ENCODE data around the gene HS3ST5. TPM values are rescaled to one million over a fixed set of nuclear protein-coding genes. Genes with fewer than 3 reads are reported as not detected.
"Not testable (repeated sequence)": the region's sequence is repeated elsewhere in the genome, so short reads cannot be mapped to it uniquely, and the experiment has no call there.

Gene HS3ST5
- total and polyA plus RNA-seq, 2 experiments from 2014 or later: 2.8 to 3.5 TPM

DNA sequence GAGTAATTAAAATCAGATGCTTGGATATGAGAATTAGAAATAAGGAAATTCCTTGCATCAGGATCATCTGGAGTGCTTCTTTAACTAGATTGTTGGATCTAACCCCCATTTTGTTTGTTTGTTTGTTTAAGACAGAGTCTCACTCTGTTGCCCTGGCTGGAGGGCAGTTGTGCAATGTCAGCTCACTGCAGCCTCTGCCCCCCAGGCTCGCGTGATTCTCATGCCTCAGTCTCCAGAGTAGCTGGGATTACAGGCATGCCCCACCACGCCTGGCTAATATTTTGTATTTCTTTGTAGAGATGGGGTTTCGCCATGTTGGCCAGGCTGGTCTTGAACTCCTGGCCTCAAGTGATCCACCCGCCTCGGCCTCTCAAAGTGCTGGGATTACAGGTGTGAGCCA, 29.0 kb downstream of the HS3ST5 start:
- Mint-ChIP-seq H3K4me1 (peaks cover 20% of the 10 kb centered on the region), H3K36me3 (ENCODE audit: low read depth) (peaks cover 14% of the 10 kb centered on the region)
- H3K9me3 Mint-ChIP-seq; H3K9me2 ChIP-seq (ENCODE audit: insufficient read depth); H3K27me3 ChIP-seq (ENCODE audit: insufficient read depth); ATAC-seq; H3K36me3 ChIP-seq (ENCODE audit: insufficient read depth); H3K4me2 ChIP-seq; H3F3A ChIP-seq (replicated peaks; ENCODE audit: low read depth); H2AFZ ChIP-seq; H3K27me3 Mint-ChIP-seq (ENCODE audit: insufficient read depth, low read depth, poor library complexity); H3K27ac ChIP-seq (ENCODE audit: low read depth); H4K20me1 ChIP-seq (replicated peaks; ENCODE audit: insufficient read depth); H3K4me3 ChIP-seq; H3K4me3 Mint-ChIP-seq; DNase-seq (ENCODE audit: low spot score); H3K27ac Mint-ChIP-seq: not testable (repeated sequence)
- H3K4me1 ChIP-seq (ENCODE audit: insufficient read depth): peaks cover 30% of the 10 kb centered on the region
- H3K79me2 ChIP-seq (replicated peaks; ENCODE audit: insufficient read depth): peaks cover 15% of the 10 kb centered on the region; the same call in 1 of the 2 replicates

DNA sequence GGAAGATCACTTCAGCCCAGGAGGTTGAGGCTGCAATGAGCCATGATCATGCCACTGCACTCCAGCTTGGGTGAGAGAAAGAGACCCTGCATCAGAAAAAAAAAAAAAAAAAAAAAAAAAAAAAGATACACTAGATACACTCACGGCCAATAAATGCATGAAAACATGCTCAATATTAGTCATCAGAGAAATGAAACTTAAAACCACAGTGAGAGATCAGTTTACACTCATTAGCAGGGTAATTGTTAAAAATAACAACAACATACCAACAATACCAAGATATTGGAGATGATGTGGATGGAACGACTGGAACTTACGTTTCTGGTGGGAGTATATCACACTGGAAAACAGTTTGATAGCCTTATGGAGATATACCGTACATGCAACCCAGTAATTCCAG, 29.9 kb downstream of the HS3ST5 start:
- Histone ChIP-seq H3K4me2 (no peak overlapping the region), H3K9me2 (ENCODE audit: insufficient read depth) (no peaks in the 10 kb centered on the region), H3F3A (replicated peaks; ENCODE audit: low read depth) (no peaks in the 10 kb centered on the region), H3K36me3 (ENCODE audit: insufficient read depth) (no peaks in the 10 kb centered on the region), H2AFZ (no peak overlapping the region), H3K79me2 (replicated peaks; ENCODE audit: insufficient read depth) (peaks cover 10% of the 10 kb centered on the region; the same call in 1 of the 2 replicates), H3K4me3 (no peak overlapping the region), H3K27me3 (ENCODE audit: insufficient read depth) (no peaks in the 10 kb centered on the region), H4K20me1 (replicated peaks; ENCODE audit: insufficient read depth) (no peaks in the 10 kb centered on the region), H3K4me1 (ENCODE audit: insufficient read depth) (peaks cover 21% of the 10 kb centered on the region), H3K27ac (ENCODE audit: low read depth) (no peak overlapping the region)
- H3K27ac Mint-ChIP-seq: no peak overlapping the region
- DNase-seq (ENCODE audit: low spot score) (no peak), ATAC-seq (no peak)
- H3K27me3 Mint-ChIP-seq (ENCODE audit: insufficient read depth, low read depth, poor library complexity): no peaks in the 10 kb centered on the region
- H3K36me3 Mint-ChIP-seq (ENCODE audit: low read depth): peaks cover 14% of the 10 kb centered on the region
- no peak for TF ChIP-seq REST (IDR thresholded peaks at IDR 0.05; ENCODE audit: unreplicated experiment)
- no peak for TF ChIP-seq NANOG (IDR thresholded peaks at IDR 0.05; ENCODE audit: borderline replicate concordance)
- no peak for TF ChIP-seq EZH2 (IDR thresholded peaks at IDR 0.05; ENCODE audit: low read depth, unreplicated experiment)
- TF ChIP-seq, protein P1, sequence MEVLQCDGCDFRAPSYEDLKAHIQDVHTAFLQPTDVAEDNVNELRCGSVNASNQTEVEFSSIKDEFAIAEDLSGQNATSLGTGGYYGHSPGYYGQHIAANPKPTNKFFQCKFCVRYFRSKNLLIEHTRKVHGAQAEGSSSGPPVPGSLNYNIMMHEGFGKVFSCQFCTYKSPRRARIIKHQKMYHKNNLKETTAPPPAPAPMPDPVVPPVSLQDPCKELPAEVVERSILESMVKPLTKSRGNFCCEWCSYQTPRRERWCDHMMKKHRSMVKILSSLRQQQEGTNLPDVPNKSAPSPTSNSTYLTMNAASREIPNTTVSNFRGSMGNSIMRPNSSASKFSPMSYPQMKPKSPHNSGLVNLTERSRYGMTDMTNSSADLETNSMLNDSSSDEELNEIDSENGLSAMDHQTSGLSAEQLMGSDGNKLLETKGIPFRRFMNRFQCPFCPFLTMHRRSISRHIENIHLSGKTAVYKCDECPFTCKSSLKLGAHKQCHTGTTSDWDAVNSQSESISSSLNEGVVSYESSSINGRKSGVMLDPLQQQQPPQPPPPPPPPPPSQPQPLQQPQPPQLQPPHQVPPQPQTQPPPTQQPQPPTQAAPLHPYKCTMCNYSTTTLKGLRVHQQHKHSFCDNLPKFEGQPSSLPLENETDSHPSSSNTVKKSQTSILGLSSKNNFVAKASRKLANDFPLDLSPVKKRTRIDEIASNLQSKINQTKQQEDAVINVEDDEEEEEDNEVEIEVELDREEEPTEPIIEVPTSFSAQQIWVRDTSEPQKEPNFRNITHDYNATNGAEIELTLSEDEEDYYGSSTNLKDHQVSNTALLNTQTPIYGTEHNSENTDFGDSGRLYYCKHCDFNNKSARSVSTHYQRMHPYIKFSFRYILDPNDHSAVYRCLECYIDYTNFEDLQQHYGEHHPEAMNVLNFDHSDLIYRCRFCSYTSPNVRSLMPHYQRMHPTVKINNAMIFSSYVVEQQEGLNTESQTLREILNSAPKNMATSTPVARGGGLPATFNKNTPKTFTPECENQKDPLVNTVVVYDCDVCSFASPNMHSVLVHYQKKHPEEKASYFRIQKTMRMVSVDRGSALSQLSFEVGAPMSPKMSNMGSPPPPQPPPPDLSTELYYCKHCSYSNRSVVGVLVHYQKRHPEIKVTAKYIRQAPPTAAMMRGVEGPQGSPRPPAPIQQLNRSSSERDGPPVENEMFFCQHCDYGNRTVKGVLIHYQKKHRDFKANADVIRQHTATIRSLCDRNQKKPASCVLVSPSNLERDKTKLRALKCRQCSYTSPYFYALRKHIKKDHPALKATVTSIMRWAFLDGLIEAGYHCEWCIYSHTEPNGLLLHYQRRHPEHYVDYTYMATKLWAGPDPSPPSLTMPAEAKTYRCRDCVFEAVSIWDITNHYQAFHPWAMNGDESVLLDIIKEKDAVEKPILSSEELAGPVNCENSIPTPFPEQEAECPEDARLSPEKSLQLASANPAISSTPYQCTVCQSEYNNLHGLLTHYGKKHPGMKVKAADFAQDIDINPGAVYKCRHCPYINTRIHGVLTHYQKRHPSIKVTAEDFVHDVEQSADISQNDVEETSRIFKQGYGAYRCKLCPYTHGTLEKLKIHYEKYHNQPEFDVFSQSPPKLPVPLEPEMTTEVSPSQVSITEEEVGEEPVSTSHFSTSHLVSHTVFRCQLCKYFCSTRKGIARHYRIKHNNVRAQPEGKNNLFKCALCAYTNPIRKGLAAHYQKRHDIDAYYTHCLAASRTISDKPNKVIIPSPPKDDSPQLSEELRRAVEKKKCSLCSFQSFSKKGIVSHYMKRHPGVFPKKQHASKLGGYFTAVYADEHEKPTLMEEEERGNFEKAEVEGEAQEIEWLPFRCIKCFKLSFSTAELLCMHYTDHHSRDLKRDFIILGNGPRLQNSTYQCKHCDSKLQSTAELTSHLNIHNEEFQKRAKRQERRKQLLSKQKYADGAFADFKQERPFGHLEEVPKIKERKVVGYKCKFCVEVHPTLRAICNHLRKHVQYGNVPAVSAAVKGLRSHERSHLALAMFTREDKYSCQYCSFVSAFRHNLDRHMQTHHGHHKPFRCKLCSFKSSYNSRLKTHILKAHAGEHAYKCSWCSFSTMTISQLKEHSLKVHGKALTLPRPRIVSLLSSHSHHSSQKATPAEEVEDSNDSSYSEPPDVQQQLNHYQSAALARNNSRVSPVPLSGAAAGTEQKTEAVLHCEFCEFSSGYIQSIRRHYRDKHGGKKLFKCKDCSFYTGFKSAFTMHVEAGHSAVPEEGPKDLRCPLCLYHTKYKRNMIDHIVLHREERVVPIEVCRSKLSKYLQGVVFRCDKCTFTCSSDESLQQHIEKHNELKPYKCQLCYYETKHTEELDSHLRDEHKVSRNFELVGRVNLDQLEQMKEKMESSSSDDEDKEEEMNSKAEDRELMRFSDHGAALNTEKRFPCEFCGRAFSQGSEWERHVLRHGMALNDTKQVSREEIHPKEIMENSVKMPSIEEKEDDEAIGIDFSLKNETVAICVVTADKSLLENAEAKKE (CRISPR knock-in tag; IDR thresholded peaks at IDR 0.05): no peak
- no peak for TF ChIP-seq STAT1 (IDR thresholded peaks at IDR 0.05; ENCODE audit: unreplicated experiment)
- no peak for TF ChIP-seq JUNB (IDR thresholded peaks at IDR 0.05; ENCODE audit: unreplicated experiment)
- no peak for TF ChIP-seq CREB1 (CRISPR knock-in tag; IDR thresholded peaks at IDR 0.05; ENCODE audit: low read depth)
- TF ChIP-seq CTCF (conservative IDR thresholded peaks at IDR 0.05; ENCODE audit: low read depth in 2 of 2): no peak
- no peak overlapping the region for H3K4me3 Mint-ChIP-seq
- H3K9me3 Mint-ChIP-seq: 0 out of 3 replicates have a peak, but pooled peaks cover 8% of the 10 kb centered on the region
- peaks cover 13% of the 10 kb centered on the region for H3K4me1 Mint-ChIP-seq

Data from GM23338 (cell line).